HepG2 (cell line): Measurements from ENCODE around the gene CCDC57. TPM values are rescaled to one million over a fixed set of nuclear protein-coding genes. Genes with fewer than 3 reads are reported as not detected.

Source experiments
- AGO2 ChIP-seq: fragments of 200-400 bp; formaldehyde crosslinking; optimal IDR thresholded peaks from 2 replicates; pipeline ENCODE3; 2017; ENCODE audit warnings: mild to moderate bottlenecking, low read depth, low read length, moderate library complexity
- AKAP8 ChIP-seq: sonication (generic); formaldehyde crosslinking; IDR thresholded peaks from 2 replicates; pipeline ENCODE4 v1.5.1; 2020; ENCODE audit warnings: mild to moderate bottlenecking, missing genetic modification reagents
- HNF4G ChIP-seq, 2 experiments: sonication (generic) in 1 of 2; formaldehyde crosslinking in 1 of 2; IDR thresholded peaks; 2 replicates each; pipeline versions ENCODE4 v1.4.0 to v1.6.1; 2011 to 2020; ENCODE audit warnings: borderline replicate concordance in 2 of 2, low read depth in 2 of 2, mild to moderate bottlenecking in 2 of 2, low read length in 1 of 2, missing genetic modification reagents in 1 of 2, moderate library complexity in 1 of 2
- HOXA7 ChIP-seq: sonication (generic); formaldehyde crosslinking; IDR thresholded peaks from 2 replicates; pipeline ENCODE4 v1.8.1; 2022; ENCODE audit warnings: mild to moderate bottlenecking, missing genetic modification reagents, moderate library complexity
- KDM4B ChIP-seq: sonication (generic); formaldehyde crosslinking; IDR thresholded peaks from 2 replicates; pipeline ENCODE4 v1.4.0; 2020; ENCODE audit warnings: missing genetic modification reagents
- MAFG ChIP-seq: sonication (generic); formaldehyde crosslinking; IDR thresholded peaks from 2 replicates; pipeline ENCODE4 v1.5.1; 2020; ENCODE audit warnings: mild to moderate bottlenecking, missing genetic modification reagents
- MEIS1 ChIP-seq: sonication (generic); formaldehyde crosslinking; IDR thresholded peaks from 2 replicates; pipeline ENCODE4 v1.9.0; 2021; ENCODE audit warnings: mild to moderate bottlenecking, missing genetic modification reagents, moderate library complexity, borderline replicate concordance
- RARA ChIP-seq: IDR thresholded peaks from 2 replicates; pipeline ENCODE4 v1.6.1; 2016; ENCODE audit warnings: missing genetic modification reagents, missing compliant biosample characterization
- SAP130 ChIP-seq: IDR thresholded peaks from 2 replicates; pipeline ENCODE4 v1.6.1; 2016; ENCODE audit warnings: low read depth
- TMF1 ChIP-seq: sonication (generic); formaldehyde crosslinking; IDR thresholded peaks from 2 replicates; pipeline ENCODE4 v1.8.1; 2022; ENCODE audit warnings: low read depth, missing genetic modification reagents
- polyA plus RNA-seq, 8 experiments: library from polyadenylated mRNA; depleted of rRNA in 3 of 8; stranded (reverse) in 7 of 8; unstranded in 1 of 8; fragments of >200 nt; fragmentation: Illumina TruSeq in 4 of 8; extraction: Trizol in 4 of 8; gene quantifications; 2 replicates each; pipeline versions ENCODE4 v1.2.1 to v1.2.3, GENCODE V29; 2011 to 2016; ENCODE audit warnings: low read depth in 4 of 8, missing spikeins in 1 of 8, mixed read lengths in 1 of 8; ENCODE audit not compliant: insufficient read depth in 1 of 8
- total RNA-seq, 5 experiments: library from RNA; depleted of rRNA; stranded (reverse); fragments of >200 nt; fragmentation: Illumina TruSeq; extraction: Trizol; gene quantifications; 2 replicates each; pipeline ENCODE4 v1.2.3, GENCODE V29; 2016; ENCODE audit warnings: low read depth in 1 of 5
- TF ChIP-seq, protein P1 (sequence below), 2 experiments: sonication (generic) in 1 of 2; formaldehyde crosslinking in 1 of 2; IDR thresholded peaks; 2 replicates each; pipeline versions ENCODE4 v1.5.1 to v1.6.1; 2011 to 2020; ENCODE audit warnings: borderline replicate concordance in 1 of 2, low read depth in 1 of 2, low read length in 1 of 2, mild to moderate bottlenecking in 1 of 2, missing genetic modification reagents in 1 of 2, moderate library complexity in 1 of 2
- TF ChIP-seq, protein P2 (sequence below): sonication (generic); formaldehyde crosslinking; IDR thresholded peaks from 2 replicates; pipeline ENCODE4; 2020; ENCODE audit warnings: missing genetic modification reagents, mild to moderate bottlenecking, borderline replicate concordance
- TF ChIP-seq, protein P3 (sequence below): sonication (generic); formaldehyde crosslinking; IDR thresholded peaks from 2 replicates; pipeline ENCODE4 v1.4.0; 2020; ENCODE audit warnings: missing genetic modification reagents, borderline replicate concordance
- TF ChIP-seq, protein P4 (sequence below): sonication (generic); formaldehyde crosslinking; IDR thresholded peaks from 2 replicates; pipeline ENCODE4 v1.8.0; 2022; ENCODE audit warnings: missing genetic modification reagents, mild to moderate bottlenecking, inconsistent platforms, borderline replicate concordance
- TF ChIP-seq, protein P5 (sequence below): sonication (generic); formaldehyde crosslinking; IDR thresholded peaks from 2 replicates; pipeline ENCODE4 v1.4.0; 2020; ENCODE audit warnings: missing genetic modification reagents
- TF ChIP-seq, protein P6 (sequence below): sonication (generic); formaldehyde crosslinking; IDR thresholded peaks from 2 replicates; pipeline ENCODE4 v1.8.1; 2023; ENCODE audit warnings: mild to moderate bottlenecking, missing genetic modification reagents, borderline replicate concordance

Gene CCDC57
- total and polyA plus RNA-seq, 2 of the 13 experiments (the other 11 are each of a cell fraction or from before 2014, with no cell fraction given): 59.3 to 59.9 TPM

DNA sequence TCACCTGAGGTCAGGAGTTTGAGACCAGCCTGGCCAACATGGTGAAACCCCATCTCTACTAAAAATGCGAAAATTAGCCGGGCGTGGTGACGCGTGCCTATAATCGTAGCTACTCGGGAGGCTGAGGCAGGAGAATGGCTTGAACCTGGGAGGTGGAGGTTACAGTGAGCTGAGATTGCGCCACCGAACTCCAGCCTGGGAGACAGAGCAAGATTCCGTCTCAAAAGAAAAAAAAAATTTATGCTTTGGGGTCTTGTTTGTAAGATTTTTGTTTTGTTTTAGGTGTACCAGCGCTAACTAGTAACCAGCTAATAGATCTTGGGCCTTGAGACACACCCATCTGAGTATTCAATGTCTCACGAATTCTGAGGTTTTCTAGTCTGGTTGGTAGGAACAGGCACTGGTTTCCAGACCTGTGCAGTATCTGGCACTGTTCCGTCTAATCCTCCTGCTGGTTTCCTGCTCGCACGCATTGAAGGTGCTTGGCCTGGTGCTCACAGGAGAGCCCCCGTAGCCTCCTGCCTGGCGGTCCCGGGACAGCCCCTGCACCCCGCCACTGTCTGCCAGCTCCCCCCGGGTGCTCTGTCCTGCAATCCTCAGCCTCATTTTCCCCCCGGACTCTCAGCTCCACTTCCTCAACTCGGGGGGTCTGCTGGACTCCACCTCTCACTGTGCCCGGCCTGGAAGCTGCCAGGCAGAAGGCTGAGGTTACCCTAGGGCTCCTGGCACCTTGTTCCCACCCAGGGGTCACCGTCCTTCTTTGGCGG lies 136.4 kb downstream of the CCDC57 start (continued):
- TF ChIP-seq, protein P1, sequence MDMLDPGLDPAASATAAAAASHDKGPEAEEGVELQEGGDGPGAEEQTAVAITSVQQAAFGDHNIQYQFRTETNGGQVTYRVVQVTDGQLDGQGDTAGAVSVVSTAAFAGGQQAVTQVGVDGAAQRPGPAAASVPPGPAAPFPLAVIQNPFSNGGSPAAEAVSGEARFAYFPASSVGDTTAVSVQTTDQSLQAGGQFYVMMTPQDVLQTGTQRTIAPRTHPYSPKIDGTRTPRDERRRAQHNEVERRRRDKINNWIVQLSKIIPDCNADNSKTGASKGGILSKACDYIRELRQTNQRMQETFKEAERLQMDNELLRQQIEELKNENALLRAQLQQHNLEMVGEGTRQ (IDR thresholded peaks at IDR 0.05; ENCODE audit: low read depth, low read length): no peak
- TF ChIP-seq, protein P1 (CRISPR knock-in tag; IDR thresholded peaks at IDR 0.05; ENCODE audit: borderline replicate concordance): no peak
- TF ChIP-seq, protein P2, sequence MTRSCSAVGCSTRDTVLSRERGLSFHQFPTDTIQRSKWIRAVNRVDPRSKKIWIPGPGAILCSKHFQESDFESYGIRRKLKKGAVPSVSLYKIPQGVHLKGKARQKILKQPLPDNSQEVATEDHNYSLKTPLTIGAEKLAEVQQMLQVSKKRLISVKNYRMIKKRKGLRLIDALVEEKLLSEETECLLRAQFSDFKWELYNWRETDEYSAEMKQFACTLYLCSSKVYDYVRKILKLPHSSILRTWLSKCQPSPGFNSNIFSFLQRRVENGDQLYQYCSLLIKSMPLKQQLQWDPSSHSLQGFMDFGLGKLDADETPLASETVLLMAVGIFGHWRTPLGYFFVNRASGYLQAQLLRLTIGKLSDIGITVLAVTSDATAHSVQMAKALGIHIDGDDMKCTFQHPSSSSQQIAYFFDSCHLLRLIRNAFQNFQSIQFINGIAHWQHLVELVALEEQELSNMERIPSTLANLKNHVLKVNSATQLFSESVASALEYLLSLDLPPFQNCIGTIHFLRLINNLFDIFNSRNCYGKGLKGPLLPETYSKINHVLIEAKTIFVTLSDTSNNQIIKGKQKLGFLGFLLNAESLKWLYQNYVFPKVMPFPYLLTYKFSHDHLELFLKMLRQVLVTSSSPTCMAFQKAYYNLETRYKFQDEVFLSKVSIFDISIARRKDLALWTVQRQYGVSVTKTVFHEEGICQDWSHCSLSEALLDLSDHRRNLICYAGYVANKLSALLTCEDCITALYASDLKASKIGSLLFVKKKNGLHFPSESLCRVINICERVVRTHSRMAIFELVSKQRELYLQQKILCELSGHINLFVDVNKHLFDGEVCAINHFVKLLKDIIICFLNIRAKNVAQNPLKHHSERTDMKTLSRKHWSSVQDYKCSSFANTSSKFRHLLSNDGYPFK: 0 out of 2 replicates have a peak, but pooled peaks have one; percentile 6
- TF ChIP-seq, protein P3, sequence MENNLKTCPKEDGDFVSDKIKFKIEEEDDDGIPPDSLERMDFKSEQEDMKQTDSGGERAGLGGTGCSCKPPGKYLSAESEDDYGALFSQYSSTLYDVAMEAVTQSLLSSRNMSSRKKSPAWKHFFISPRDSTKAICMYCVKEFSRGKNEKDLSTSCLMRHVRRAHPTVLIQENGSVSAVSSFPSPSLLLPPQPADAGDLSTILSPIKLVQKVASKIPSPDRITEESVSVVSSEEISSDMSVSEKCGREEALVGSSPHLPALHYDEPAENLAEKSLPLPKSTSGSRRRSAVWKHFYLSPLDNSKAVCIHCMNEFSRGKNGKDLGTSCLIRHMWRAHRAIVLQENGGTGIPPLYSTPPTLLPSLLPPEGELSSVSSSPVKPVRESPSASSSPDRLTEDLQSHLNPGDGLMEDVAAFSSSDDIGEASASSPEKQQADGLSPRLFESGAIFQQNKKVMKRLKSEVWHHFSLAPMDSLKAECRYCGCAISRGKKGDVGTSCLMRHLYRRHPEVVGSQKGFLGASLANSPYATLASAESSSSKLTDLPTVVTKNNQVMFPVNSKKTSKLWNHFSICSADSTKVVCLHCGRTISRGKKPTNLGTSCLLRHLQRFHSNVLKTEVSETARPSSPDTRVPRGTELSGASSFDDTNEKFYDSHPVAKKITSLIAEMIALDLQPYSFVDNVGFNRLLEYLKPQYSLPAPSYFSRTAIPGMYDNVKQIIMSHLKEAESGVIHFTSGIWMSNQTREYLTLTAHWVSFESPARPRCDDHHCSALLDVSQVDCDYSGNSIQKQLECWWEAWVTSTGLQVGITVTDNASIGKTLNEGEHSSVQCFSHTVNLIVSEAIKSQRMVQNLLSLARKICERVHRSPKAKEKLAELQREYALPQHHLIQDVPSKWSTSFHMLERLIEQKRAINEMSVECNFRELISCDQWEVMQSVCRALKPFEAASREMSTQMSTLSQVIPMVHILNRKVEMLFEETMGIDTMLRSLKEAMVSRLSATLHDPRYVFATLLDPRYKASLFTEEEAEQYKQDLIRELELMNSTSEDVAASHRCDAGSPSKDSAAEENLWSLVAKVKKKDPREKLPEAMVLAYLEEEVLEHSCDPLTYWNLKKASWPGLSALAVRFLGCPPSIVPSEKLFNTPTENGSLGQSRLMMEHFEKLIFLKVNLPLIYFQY (CRISPR knock-in tag): no peak
- TF ChIP-seq KDM4B (CRISPR knock-in tag) (no peak), AKAP8 (CRISPR knock-in tag) (peak; percentile 85; the same call in 1 of the 2 replicates), HOXA7 (CRISPR knock-in tag) (no peak), AGO2 (peak; percentile 87), SAP130 (CRISPR knock-in tag) (no peak), TMF1 (CRISPR knock-in tag) (no peak), HNF4G (IDR thresholded peaks at IDR 0.05; ENCODE audit: borderline replicate concordance, low read depth, low read length) (no peak), HNF4G (CRISPR knock-in tag; IDR thresholded peaks at IDR 0.05; ENCODE audit: borderline replicate concordance, low read depth) (no peak), MAFG (no peak), MEIS1 (CRISPR knock-in tag) (no peak), RARA (CRISPR knock-in tag) (no peak)
- TF ChIP-seq, protein P4, sequence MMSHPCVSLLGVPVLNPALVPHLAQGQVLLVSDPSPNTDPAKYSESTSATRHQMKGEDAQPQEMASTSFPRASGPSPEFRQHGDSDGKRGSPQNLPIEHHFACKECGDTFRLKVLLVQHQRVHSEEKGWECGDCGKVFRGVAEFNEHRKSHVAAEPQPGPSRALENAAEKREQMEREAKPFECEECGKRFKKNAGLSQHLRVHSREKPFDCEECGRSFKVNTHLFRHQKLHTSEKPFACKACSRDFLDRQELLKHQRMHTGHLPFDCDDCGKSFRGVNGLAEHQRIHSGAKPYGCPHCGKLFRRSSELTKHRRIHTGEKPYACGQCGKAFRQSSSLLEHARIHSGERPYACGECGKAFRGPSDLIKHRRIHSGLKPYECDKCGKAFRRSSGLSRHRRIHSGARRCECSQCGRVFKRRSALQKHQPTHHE (CRISPR knock-in tag): no peak
- TF ChIP-seq, protein P5, sequence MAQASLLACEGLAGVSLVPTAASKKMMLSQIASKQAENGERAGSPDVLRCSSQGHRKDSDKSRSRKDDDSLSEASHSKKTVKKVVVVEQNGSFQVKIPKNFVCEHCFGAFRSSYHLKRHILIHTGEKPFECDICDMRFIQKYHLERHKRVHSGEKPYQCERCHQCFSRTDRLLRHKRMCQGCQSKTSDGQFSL: no peak
- TF ChIP-seq, protein P6, sequence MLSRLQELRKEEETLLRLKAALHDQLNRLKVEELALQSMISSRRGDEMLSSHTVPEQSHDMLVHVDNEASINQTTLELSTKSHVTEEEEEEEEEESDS (CRISPR knock-in tag): no peak
